SK-N-SH (cell line): Measurements from ENCODE around the gene OLFML2A.

Experiments used
- TF ChIP-seq, protein P1 (sequence below): fragments of 200-600 bp; sonication (generic); IDR thresholded peaks from 2 replicates; pipeline ENCODE4 v1.6.1; 2017; ENCODE audit warnings: antibody characterized with exemption, mild to moderate bottlenecking, moderate library complexity
- TF ChIP-seq, protein P2 (sequence below): IDR thresholded peaks from 2 replicates; pipeline ENCODE4 v1.6.1; 2012; ENCODE audit warnings: mild to moderate bottlenecking, low read depth, low read length, moderate library complexity

DNA sequence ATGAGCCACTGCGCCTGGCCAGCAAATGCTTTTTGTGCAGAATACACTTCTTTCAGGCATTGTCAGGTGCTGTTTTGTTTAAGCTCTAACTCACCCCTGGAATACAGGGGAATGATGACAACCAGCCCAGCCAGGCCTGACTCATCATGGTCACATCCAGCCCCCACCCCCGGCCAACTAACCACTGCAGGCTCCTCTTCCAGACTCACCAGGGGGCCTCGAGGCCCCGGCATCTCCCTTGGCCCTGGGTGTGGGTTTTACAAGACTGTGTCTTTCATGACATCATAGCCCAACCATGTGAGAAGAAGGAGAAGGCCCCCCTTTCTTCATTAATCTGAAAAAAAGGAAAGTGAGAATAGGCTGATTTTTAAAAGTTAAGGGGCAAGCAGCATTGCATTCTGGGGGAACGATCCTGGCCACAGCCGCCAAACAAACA, 35.5 kb downstream of the OLFML2A start:
- TF ChIP-seq, protein P1, sequence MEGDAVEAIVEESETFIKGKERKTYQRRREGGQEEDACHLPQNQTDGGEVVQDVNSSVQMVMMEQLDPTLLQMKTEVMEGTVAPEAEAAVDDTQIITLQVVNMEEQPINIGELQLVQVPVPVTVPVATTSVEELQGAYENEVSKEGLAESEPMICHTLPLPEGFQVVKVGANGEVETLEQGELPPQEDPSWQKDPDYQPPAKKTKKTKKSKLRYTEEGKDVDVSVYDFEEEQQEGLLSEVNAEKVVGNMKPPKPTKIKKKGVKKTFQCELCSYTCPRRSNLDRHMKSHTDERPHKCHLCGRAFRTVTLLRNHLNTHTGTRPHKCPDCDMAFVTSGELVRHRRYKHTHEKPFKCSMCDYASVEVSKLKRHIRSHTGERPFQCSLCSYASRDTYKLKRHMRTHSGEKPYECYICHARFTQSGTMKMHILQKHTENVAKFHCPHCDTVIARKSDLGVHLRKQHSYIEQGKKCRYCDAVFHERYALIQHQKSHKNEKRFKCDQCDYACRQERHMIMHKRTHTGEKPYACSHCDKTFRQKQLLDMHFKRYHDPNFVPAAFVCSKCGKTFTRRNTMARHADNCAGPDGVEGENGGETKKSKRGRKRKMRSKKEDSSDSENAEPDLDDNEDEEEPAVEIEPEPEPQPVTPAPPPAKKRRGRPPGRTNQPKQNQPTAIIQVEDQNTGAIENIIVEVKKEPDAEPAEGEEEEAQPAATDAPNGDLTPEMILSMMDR: 0 out of 2 replicates have a peak, but pooled peaks have one; percentile 13
- TF ChIP-seq, protein P2, sequence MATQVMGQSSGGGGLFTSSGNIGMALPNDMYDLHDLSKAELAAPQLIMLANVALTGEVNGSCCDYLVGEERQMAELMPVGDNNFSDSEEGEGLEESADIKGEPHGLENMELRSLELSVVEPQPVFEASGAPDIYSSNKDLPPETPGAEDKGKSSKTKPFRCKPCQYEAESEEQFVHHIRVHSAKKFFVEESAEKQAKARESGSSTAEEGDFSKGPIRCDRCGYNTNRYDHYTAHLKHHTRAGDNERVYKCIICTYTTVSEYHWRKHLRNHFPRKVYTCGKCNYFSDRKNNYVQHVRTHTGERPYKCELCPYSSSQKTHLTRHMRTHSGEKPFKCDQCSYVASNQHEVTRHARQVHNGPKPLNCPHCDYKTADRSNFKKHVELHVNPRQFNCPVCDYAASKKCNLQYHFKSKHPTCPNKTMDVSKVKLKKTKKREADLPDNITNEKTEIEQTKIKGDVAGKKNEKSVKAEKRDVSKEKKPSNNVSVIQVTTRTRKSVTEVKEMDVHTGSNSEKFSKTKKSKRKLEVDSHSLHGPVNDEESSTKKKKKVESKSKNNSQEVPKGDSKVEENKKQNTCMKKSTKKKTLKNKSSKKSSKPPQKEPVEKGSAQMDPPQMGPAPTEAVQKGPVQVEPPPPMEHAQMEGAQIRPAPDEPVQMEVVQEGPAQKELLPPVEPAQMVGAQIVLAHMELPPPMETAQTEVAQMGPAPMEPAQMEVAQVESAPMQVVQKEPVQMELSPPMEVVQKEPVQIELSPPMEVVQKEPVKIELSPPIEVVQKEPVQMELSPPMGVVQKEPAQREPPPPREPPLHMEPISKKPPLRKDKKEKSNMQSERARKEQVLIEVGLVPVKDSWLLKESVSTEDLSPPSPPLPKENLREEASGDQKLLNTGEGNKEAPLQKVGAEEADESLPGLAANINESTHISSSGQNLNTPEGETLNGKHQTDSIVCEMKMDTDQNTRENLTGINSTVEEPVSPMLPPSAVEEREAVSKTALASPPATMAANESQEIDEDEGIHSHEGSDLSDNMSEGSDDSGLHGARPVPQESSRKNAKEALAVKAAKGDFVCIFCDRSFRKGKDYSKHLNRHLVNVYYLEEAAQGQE: 0 out of 2 replicates have a peak, but pooled peaks have one; percentile 41
